NCI-H1930 (cell line): Measurements from ENCODE around the gene FRAS1.

Experiments used
- DNase-seq, 2 experiments: peaks; one replicate each; lab custom pipeline; 2025; lab: John Stamatoyannopoulos, UW

The FRAS1 gene

DNA sequence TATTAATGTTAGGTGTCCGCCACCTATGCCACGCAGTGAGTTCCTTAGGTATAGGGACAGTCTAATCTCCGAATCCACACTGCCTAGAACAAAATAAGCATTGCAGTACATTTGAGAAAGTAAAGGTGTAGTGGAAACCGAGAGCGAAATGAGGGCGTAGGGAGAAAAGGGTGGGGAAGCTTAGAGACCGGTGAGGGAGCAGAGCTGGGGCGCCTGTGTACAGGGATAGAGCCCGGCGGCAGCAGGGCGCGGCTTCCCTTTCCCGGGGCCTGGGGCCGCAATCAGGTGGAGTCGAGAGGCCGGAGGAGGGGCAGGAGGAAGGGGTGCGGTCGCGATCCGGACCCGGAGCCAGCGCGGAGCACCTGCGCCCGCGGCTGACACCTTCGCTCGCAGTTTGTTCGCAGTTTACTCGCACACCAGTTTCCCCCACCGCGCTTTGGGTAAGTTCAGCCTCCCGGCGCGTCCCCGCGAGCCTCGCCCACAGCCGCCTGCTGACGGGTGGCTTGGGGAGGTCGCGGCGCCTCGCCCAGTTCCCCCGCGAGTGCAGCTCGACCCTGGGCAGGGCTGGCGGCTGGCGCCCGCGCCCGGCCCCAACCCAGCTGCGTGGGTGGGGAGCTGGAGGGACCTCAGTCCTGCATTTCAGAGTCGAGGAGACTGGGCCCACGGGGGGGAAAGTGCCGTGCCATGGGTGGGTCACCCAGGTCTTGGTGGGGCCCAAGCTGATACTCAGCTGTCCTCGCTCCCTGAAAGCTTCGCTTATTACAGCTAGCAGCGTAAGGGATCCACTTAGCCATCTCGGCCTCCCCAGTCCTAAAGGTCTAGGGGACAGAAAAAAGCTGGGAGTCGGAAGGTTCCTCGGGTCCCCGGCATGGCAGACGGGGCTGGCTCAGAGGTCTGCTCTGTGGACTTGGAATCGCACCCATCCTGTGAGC is 494.6 kb downstream of the FRAS1 start, which contains the start of gene ANXA3:
Gene ANXA3, plus strand, starts transcription at position 351 of the 932 bp plus-strand sequence. CDS start 2,704 bp downstream, outside the sequence.
- DNase-seq, result peak in 1 of 2 experiments; percentile 6

DNA sequence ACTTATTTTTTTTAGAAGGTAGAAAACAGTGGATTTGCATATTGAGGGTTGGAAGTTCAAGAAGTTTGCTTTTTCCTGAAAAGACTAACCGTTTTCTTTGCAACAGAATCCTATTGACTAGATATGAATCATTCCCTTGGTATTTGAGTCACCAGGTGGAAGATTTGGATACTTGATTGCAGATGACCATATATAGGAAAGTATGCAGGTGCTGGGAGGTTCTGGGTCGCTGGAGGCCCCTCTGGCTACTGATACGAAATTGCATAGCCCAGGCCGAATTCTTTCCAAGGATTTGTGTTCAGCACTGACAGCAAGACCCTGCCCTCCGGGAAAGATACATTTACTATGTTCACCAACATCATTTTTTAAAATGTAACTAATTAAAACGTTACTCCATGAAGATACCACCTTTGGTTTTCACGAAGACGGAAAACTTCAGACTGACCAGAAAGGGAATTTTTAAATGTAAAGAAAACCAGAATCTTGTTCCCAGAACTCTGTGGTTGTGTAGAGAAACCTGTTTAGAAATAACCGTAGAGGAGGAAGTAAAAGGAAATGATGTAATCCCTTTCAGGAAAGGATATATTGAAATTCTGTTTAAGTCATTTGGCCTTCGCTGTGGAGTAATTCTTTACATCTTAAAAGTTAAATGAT is 495.4 kb downstream of the FRAS1 start:
- DNase-seq, result no peak

DNA sequence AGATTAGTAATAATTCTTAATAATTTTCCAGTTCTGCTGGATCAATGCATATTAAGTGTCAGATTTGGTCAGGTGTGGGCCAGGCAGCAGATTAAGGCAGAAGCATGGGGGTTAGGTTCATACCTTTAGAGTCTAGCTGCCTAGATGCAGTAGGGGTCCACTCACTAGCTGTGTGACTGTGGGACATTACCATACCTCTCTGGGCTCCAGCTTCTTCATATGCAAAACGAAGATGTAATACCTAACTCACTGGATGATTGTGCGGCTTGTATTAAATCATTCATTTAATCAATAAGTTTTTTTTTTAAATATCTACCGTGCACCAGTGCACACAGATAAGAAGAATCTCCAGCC is 495.9 kb downstream of the FRAS1 start:
- no peak for DNase-seq

DNA sequence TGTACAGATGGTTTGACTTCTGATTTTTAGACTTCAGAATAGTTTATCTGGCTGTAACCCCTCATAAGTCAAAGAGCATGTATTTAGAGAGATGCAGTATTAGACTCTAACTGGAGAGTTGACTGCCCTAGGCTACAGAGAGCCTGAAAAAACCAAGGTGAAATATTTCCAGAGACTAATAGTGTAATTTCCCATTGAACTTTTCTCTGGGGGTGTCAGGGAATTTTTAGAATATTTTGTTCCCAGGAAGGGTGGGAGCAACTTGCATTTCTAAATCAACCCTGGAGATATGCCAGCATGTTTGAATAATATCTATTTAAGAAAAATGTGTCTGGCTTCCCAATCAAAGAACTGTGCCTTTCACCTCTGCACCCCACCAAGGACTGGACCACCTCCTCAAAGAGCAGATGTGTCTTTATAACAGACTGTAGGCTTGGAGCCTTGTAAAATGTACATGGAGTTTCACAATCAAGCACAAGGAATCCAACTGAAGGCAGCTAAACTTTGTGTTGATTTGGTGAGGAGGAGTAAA is 496.5 kb downstream of the FRAS1 start:
- DNase-seq, result no peak

DNA sequence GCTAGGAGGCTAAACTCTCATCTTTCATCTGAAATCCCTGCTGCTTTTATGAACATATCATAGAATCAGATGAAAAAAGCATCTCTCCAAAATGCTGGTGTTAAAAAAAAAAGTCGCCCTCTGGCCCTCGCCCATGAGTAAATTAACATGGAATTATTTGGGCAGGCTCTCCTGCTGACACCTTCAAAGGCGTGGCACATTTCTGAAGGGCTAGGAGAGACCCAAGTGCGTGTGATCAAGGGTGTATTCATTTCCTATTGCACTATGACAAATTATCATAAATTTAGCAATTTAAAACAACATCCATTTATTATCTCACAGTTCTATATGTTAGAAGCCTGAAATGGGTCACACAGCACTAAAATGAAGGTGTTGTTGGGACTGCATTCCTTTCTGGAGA is 499.5 kb downstream of the FRAS1 start:
- no peak for DNase-seq

DNA sequence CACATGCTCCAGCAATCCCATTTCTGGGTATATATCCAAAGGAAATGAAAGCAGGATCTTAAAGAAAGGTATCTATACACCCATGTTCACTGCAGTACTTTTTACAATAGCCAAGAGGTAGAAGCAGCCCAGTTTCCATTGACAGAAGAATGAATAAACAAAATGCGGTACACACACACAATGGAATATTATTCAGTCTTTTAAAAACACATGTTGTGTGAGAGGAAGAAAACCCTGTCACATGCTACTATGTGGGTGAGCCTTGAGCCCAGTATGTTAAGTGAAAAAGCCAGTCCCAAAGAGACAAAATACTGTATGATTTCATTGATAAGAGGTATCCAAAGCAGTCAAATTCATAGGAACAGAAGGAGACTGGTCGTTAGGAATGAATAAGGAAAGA is 500.7 kb downstream of the FRAS1 start:
- no peak for DNase-seq

DNA sequence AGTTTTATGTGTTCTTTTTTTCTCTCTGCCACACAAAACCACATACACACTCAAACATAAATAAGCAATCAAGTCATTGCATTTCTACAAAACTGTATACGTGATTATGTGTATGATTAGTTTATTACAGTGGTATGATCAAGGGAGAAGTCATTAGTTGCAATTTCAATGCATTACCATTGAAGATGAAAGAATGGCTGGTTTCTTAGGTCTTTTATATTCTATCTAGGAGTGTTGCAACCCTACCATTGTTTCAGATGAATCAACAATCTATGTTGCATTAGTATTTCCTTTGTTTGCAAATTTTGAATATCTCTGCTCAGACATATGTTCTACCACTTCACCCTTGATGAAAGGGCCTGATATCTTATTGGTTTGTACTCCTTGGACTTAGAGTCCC is 501.3 kb downstream of the FRAS1 start:
- DNase-seq, result no peak

DNA sequence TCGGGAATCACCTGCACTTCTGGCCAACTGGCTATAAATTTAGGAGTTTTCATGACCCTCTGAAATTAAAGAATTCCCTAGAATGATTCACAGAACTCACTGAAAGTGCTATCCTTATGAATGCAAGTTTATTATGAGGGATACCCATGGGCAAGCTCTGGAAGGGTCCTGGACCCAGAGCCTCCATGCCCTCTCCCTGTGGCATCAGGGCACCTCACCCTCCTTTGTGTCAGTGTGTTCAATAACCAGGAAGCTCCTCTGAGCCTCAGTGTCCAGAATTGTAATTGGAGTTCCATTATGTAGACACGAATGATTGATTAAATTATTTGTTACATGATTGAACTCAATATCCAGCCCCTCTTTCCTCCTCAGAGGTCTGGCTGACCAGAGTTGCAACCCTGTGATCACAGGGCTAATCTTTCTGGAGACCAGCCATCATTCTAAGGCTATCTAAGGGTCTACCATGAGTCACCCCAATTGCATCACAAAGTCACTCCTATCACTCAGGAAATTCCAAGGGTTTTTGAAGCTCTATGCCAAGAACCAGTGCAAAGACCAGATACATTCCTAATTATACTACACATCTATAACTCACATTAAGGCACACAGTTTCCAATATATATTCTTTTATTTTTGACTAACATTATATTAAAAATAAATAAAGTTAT is 503.3 kb downstream of the FRAS1 start:
- no peak for DNase-seq

DNA sequence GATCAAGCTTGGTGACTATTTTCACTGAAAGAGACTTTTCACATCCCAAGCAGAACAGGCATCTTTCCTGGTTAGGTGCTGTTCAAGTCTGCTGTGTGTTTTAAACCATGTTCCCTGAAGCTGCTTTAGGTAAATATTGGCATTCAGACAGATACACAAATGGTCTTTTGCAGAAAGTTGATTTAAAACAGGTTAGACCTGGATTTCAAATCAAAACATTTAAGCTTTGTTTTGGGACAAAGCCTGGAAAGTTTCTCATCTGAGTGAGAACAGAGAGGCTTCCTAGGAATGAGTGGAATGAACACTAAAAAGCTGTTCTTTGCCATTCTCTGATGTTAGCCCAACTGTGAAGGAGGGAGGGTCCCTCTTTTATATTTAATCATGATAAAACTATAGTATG is 504.6 kb downstream of the FRAS1 start:
- DNase-seq, result no peak

DNA sequence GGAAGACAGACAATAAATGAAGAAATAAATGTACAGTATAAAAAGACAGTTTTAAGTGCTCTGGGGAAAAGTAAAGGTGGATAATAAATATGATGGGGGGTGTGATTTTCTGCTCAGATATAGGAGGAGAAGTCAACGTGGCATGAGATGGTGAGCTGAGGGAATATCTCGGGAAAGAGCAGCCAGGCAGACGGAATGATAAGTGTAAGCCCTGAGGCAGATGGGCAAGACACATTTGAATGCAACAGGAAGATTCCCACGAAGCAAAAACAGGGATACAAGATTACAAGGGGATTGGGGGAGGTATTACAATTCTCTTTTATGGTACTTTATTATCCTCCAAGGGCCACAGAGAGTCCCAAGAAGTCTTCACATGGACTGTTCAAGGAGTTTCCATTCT is 505.6 kb downstream of the FRAS1 start:
- no peak for DNase-seq

DNA sequence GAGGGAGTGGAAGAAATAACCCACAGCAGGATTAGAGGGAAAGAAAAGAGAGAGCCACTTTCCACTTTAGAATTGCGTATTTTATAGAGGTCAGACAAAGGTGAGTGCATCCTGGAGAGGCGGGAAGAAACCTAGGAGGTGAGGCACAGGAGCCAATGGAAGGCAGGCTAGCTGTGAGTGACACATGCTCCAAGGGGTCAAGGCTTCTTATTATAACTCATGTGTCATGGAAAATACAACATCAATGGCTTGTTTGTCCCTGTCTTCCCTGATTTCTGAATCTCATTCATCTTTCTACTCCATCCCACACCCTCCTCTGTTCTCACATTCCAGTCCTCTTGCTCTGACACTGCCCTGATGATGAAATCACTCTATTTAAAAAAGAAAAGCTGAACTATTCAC is 508.8 kb downstream of the FRAS1 start:
- DNase-seq, result no peak

DNA sequence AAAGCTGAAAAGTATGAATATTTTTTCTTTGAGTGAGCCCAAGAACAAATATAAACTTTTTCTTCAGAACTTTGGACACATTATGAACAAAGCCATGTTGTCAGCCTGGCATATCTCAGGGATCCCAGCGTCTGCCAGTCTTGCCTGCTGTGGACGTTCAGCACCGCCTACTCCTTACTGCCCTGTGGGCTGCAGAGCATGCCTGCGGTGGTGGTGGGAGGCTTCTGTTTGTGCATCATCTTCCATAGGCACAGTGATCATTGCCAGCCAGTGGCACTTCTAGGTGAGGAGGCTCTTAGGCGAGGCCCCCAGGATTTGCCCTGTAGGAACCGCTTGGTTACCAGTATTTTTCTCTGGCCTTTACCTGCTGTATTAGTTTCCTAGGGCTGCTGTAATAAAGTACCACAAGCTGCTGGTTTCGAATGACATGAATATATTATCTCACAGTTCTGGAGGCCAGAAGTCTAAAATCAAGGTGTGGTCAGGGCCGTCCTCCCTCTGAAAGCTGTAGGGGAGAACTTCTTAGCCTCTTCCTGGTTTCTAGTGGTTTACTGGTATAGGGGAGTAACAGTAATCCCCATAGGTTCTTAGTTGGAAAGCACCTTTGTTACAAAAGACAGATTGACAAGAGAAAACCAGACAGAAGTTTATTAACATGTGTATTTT is 509.8 kb downstream of the FRAS1 start:
- no peak for DNase-seq

DNA sequence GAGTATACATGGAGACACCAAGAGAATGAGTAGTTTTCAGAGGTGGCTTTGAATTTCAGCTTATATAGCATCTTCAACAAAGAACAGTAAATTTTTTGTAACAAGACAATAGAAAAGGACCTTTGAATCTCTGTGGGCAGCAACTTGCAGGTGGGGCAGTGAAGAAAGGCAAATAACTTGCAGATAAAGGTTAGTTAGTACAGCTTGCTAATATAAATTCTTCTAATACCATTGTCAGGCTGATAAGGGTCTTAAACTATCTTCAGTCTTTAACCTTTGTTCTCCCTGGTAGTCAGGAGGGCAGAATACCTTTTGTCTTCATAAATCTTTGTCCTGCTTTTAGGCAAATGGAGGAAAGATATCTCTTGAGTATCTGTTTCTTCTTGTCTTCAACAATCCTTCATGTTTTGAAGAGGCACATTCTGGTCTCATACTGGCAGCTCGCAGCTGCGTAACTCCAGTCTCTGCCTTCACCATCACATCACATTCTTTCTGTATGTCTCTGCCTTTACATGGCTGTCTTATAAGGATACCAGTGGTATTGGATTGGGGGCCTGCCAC is 510.5 kb downstream of the FRAS1 start:
- DNase-seq, result no peak

DNA sequence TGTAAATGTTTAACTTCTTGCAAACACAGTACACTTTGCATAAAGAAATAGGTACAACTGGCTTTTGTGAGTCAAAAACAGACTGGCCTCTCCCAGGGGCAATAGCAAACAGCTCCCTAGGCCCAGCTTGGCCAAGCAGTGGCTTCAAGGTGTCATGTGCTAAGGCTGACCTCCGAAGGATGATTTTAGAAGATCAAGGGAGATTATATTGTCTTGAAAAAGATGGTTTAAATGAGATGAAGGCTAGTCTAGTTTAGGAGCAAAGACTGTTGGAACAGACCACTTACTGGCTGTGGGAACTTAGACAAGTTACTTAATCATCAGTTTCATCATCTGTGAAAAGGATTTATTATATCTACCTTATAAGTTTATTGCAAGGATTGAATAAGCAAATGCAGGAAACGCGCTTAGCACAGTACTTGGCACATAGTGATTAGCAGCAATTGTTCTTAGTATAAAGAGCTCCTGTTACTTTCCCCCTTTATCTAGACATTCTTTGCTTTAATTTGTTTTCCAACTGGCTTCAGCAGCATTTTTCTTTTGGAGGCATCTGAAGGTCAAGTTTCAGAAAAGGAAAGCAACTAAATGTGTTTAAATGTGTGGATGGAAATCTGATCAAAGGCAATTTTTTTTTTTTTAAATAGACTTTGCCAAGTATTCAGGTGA is 511.6 kb downstream of the FRAS1 start:
- DNase-seq, result no peak

DNA sequence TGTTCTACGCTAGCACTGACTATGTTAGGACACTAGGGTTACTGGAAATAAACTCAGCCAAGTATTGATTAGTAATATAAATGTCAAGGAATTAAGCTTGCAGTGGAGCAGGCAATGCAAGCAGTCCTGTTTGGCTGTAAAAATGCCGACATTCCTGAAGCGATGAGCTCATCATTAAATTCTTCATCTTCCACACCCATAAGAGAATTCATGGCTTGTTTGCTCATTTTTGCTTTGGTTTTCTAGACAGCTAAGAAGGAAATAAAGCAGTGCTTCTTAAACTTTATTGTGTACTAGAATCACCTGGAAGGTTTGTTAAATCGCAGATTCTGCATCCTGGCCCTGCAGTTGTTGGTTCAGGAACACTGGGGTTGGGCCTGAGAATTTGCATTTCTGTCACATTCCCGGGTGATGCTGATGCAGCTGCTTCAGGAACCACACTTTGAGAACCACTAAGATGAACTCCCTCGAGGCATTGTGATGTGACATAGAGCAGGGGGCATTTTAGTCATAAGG is 512.2 kb downstream of the FRAS1 start:
- DNase-seq, result no peak

DNA sequence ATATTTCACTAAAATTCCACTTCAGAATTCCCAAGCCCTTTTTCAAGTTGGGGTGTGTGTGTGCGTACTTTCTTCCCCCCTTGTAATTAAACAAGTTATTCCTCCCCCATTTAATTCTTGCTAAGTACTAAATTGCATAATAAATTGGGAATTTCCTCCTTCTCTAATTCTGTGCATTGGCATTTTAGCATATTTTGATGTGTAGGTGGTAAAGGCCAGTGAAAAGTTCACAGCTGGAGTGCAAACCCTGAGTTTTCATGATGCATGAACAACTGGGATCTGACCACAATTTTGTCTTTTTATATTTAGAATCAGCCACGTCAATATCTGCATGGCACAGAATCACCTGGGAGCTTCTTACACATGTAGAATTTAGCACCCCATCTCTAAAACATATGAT is 513.0 kb downstream of the FRAS1 start:
- DNase-seq, result no peak

DNA sequence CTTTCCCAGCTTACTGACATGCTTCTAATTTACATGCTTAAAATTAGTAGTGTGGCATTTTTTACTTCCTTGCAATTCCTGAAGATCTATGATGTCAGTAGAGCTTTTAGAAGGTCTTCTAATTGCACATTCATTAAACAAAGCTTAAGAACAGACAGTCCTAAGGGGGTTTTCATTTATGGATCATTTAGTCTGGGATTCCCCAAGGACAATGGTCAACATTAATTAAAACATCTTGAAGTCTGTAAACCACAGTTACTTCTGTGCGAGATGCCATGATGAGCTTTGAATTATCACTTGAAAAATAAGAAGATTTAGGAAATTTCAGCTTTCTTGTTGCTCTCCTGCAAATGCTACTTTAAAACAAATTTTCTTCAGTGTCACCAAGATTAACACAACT is 514.7 kb downstream of the FRAS1 start:
- DNase-seq, result no peak

DNA sequence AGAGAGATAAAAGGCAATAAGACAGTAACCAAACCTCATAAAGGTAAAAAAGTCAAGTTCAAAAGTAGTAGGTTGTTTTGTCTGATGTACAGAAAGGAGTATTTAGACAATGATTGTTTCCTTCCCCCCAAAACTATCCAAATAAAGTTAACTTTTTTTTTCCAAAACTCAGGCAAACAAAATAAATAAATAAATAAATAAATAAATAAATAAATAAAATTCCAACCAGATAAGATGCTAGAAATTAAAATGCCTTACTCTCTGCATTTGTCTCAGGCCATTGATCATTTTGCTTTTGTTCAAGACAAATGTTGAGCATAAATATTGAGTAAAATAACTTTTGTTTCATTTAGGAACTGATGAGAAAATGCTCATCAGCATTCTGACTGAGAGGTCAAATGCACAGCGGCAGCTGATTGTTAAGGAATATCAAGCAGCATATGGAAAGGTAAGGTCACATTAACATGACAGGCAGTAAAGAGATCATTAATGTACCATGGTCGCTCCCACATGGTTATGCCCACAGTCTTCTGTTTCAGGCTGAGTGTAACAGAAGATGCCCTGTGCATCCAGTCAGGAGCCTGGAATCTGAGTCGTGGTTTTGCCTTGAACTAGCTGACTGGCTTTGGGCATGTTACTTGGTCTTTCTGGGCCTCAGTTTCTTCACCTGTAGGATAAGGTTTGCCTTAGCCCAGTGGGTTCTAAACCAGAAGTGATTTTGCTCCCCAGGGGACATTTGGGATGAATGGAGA is 521.7 kb downstream of the FRAS1 start:
- no peak for DNase-seq

DNA sequence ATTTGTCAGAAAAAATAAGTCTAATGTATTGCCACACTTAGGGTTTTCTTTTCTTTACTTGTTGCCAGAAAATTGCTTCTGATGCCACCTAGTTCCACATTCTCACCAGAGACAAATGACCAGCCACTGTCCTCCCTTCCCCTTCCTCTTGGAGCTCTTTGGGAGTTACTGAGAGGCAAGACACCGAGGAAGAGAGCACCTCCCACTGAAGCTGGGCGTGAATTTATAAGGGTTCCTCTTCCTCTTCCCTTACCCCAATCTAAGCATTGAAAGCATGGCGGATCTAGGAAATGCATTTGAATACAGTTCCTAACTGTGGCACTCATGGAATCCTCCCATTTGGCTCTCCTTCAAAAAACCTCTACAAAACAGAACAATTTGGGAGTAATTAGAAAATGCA is 524.5 kb downstream of the FRAS1 start:
- DNase-seq, result no peak

DNA sequence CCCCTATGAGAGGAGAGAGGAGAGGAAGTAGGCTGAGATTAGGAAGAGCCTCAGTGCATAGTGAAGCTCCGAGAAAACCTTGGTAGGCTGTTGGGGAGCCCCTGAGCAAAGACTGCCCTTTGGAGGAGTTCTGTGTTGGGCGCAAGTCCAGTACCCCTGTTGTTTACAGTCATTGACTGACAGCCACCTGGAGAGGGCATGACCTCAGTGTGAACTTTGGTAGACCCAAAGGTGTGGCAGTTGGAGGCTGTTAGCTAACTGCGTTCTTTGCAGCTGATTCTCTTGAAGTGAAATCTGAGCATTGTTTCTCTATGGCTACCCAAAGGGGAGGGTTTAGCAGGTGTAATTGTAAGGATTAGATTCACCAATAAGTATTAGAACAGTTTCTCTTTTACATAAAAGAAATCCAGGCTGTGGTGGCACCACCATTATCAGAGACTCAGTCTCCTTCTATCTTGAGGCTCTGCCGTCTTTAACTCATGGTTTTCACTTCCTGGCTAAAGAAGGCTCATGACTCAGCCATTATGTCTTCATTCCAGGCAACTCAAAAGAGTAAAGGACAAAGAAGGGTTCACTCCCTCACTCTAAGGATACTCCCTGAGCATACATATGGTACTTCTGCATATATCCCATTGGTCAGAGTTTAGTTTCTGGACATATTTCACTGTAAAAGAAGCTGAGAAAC is 527.9 kb downstream of the FRAS1 start:
- no peak for DNase-seq
